Coronary artery (tissue), 2 donors: Measurements from ENCODE around the gene SRPRB.

Experiments
- DNase-seq: peaks from one replicate; pipeline ENCODE4 v3.0.0-alpha.2; 2017; ENCODE audit warnings: low spot score
- H3K27ac ChIP-seq, 2 donors: fragments of 200-600 bp; sonication (generic); one replicate each; pipeline ENCODE4 v1.5.1; 2016 to 2019
- H3K4me3 ChIP-seq: fragments of 200-600 bp; sonication (generic); 2 replicates; pipeline ENCODE4 v1.5.1; 2016; ENCODE audit warnings: mild to moderate bottlenecking, moderate library complexity
- CTCF ChIP-seq: fragments of 200-600 bp; sonication (generic); IDR thresholded peaks from one replicate; pipeline ENCODE4 v1.5.1; 2019; ENCODE audit warnings: antibody characterized with exemption

SRPRB gene

GRCh38 chr3:133860519-133860918, 54.9 kb downstream of the SRPRB start:
- no peak for TF ChIP-seq CTCF
- no peak overlapping the region for H3K4me3 ChIP-seq
- no peak for DNase-seq
- no peak overlapping the region for H3K27ac ChIP-seq

GRCh38 chr3:133862161-133862560, 56.5 kb downstream of the SRPRB start:
- no peak overlapping the region for H3K4me3 ChIP-seq
- TF ChIP-seq CTCF: no peak
- no peak overlapping the region for H3K27ac ChIP-seq
- no peak for DNase-seq

- no peak overlapping the region for H3K4me3 ChIP-seq
- no peak for TF ChIP-seq CTCF
- DNase-seq: no peak
- no peak overlapping the region for H3K27ac ChIP-seq
Observed at GRCh38 chr3:133863911-133864310, 58.3 kb downstream of the SRPRB start.

GRCh38 chr3:133864616-133865015, 59.0 kb downstream of the SRPRB start:
- DNase-seq: no peak
- H3K27ac ChIP-seq: no peak overlapping the region
- no peak for TF ChIP-seq CTCF
- no peak overlapping the region for H3K4me3 ChIP-seq

- no peak for DNase-seq
- TF ChIP-seq CTCF: no peak
- H3K4me3 ChIP-seq: no peak overlapping the region
- no peak overlapping the region for H3K27ac ChIP-seq
Observed at GRCh38 chr3:133865136-133865855, 59.7 kb downstream of the SRPRB start.

- DNase-seq: no peak
- Histone ChIP-seq H3K4me3 (no peak overlapping the region), H3K27ac (no peak overlapping the region)
- TF ChIP-seq CTCF: no peak
Observed at GRCh38 chr3:133866141-133866540, 60.5 kb downstream of the SRPRB start.

GRCh38 chr3:133868186-133868585, 62.6 kb downstream of the SRPRB start:
- Histone ChIP-seq H3K4me3 (no peak overlapping the region), H3K27ac (no peak overlapping the region)
- no peak for TF ChIP-seq CTCF
- DNase-seq: no peak
